Naive thymus-derived CD4-positive, alpha-beta T cell (primary cell): ENCODE results near the gene CEACAM21. TPM values are rescaled to one million over a fixed set of nuclear protein-coding genes. Genes with fewer than 3 reads are reported as not detected.

Experiments
- ATAC-seq: fragments of 150-1000 bp; cut with Tn5 transposase; 2 replicates; pipeline ENCODE4 v1.10.0; 2021; ENCODE audit warnings: mild to moderate bottlenecking, moderate library complexity
- CTCF ChIA-PET: fragments of 350-600 bp; sonication (Branson Sonifier 250); formaldehyde crosslinking; loops from one replicate; lab custom pipeline; 2021; ENCODE audit warnings: antibody characterized with exemption; lab: Charles Lee
- POLR2A ChIA-PET: fragments of 350-600 bp; sonication (Branson Sonifier 250); formaldehyde crosslinking; loops from one replicate; lab custom pipeline; 2021; ENCODE audit warnings: antibody characterized with exemption, inconsistent platforms; lab: Charles Lee
- DNase-seq, 9 donors: peaks; one replicate each; pipeline versions ENCODE4 v3.0.0 to v3.0.0-alpha.2; 2020 to 2022; ENCODE audit warnings: mixed read lengths in 1 of 9
- H3K27ac ChIP-seq: one replicate; pipeline ENCODE4 v1.7.0; 2013; ENCODE audit warnings: mild to moderate bottlenecking, low read depth, low read length, moderate library complexity
- H3K27me3 ChIP-seq, 2 donors: one replicate each; pipeline ENCODE4 v1.7.0; 2013; ENCODE audit warnings: low read length in 2 of 2, mild to moderate bottlenecking in 2 of 2, moderate library complexity in 2 of 2; ENCODE audit not compliant: control insufficient read depth in 2 of 2, insufficient read depth in 2 of 2
- H3K36me3 ChIP-seq, 3 experiments: 1 replicate in 2 of 3; 2 replicates in 1 of 3; pipeline ENCODE4 v1.7.0; 2013; ENCODE audit warnings: low read length in 3 of 3, mild to moderate bottlenecking in 3 of 3, moderate library complexity in 1 of 3; ENCODE audit not compliant: insufficient read depth in 3 of 3, control insufficient read depth in 2 of 3
- H3K4me1 ChIP-seq, 2 donors: one replicate each; pipeline ENCODE4 v1.7.0; 2013; ENCODE audit warnings: low read length in 2 of 2, mild to moderate bottlenecking in 2 of 2, moderate library complexity in 1 of 2; ENCODE audit not compliant: control insufficient read depth in 2 of 2, insufficient read depth in 2 of 2
- H3K4me3 ChIP-seq: 2 replicates; pipeline ENCODE4 v1.7.0; 2013; ENCODE audit warnings: mild to moderate bottlenecking, low read length
- H3K9me3 ChIP-seq, 3 experiments: 1 replicate in 2 of 3; 2 replicates in 1 of 3; pipeline ENCODE4 v1.7.0; 2013; ENCODE audit warnings: low read length in 3 of 3; ENCODE audit not compliant: control insufficient read depth in 2 of 3
- H3K27ac Mint-ChIP-seq, 9 donors: one replicate each; pipeline ENCODE4 v1.8.0; 2020 to 2022; ENCODE audit warnings: mixed read lengths in 9 of 9, mild to moderate bottlenecking in 8 of 9, moderate library complexity in 5 of 9, inconsistent platforms in 2 of 9
- H3K27me3 Mint-ChIP-seq, 5 donors: one replicate each; pipeline ENCODE4 v1.8.0; 2021 to 2022; ENCODE audit warnings: mixed read lengths in 5 of 5, mild to moderate bottlenecking in 1 of 5
- H3K36me3 Mint-ChIP-seq, 5 donors: one replicate each; pipeline ENCODE4 v1.8.0; 2020 to 2022; ENCODE audit warnings: mixed read lengths in 5 of 5, mild to moderate bottlenecking in 3 of 5, inconsistent platforms in 1 of 5
- H3K4me1 Mint-ChIP-seq, 7 donors: one replicate each; pipeline ENCODE4 v1.8.0; 2020 to 2022; ENCODE audit warnings: mixed read lengths in 7 of 7, mild to moderate bottlenecking in 3 of 7, inconsistent platforms in 1 of 7
- H3K4me3 Mint-ChIP-seq, 10 donors: one replicate each; pipeline ENCODE4 v1.8.0; 2020 to 2022; ENCODE audit warnings: mild to moderate bottlenecking in 10 of 10, mixed read lengths in 10 of 10, moderate library complexity in 6 of 10, inconsistent platforms in 2 of 10
- H3K9me3 Mint-ChIP-seq, 11 donors: one replicate each; pipeline ENCODE4 v1.8.0; 2020 to 2022; ENCODE audit warnings: mixed read lengths in 11 of 11, mild to moderate bottlenecking in 4 of 11, inconsistent platforms in 1 of 11, moderate library complexity in 1 of 11
- intact Hi-C, 2 donors: fragments of 100-400 bp; cut with micrococcal nuclease; formaldehyde crosslinking; loops; one replicate each; pipeline ENCODE4 v1.15.1; 2023
- polyA plus RNA-seq, 2 donors: library from polyadenylated mRNA; unstranded; fragments of 300-500 nt; fragmentation: Illumina TruSeq; gene quantifications; one replicate each; pipeline ENCODE4 v1.2.3, GENCODE V29; 2021
- total RNA-seq, 6 experiments: library from RNA in 5 of 6; stranded (reverse) in 5 of 6; gene quantifications; 1 replicate in 5 of 6; 2 replicates in 1 of 6; pipeline ENCODE4 v1.2.3 and lab custom pipeline; 2021 to 2026

Gene CEACAM21
- total and polyA plus RNA-seq, 7 experiments from 2014 or later = 27.7 to 64.5 (median 43.6) TPM

GRCh38 chr19:41530761-41531301 is 45.1 kb upstream of the CEACAM21 start:
- peak overlapping the region; percentile 77 to 98 (median 84) for H3K4me3 Mint-ChIP-seq
- H3K36me3 ChIP-seq = no peaks in the 10 kb centered on the region
- peak; percentile 63 for ATAC-seq
- peaks cover 0 to 16% (median 0%) of the 10 kb centered on the region in 3 experiments for H3K9me3 ChIP-seq
- H3K27ac Mint-ChIP-seq = peak overlapping the region; percentile 83 to 98 (median 92)
- peaks cover 48 to 67% (median 59%) of the 10 kb centered on the region in 7 donors for H3K4me1 Mint-ChIP-seq
- peak overlapping the region; percentile 46 for H3K4me3 ChIP-seq
- DNase-seq = peak in 4 of 9 donors; percentile 55 to 66 (median 62)
- ChIA-PET POLR2A (interaction anchor here (0.8 to 9.5 kb wide), 11 partner anchors 10 to 753 kb away, joined by 3 to 208 read pairs (median 7); partner anchors contain the start of genes B9D2 and CEACAM21), CTCF (interaction anchor here (0.7 to 1.4 kb wide), 6 partner anchors 9 to 240 kb away, joined by 3 to 8 read pairs (median 4); no protein-coding TSS in a partner anchor)
- H3K36me3 Mint-ChIP-seq = peaks cover 0 to 36% (median 6%) of the 10 kb centered on the region in 5 donors
- H3K4me1 ChIP-seq = peaks cover 32 to 46% of the 10 kb centered on the region in 2 donors
- intact Hi-C loops = loop anchor here (1.0 to 5.0 kb wide), 6 partner anchors 9 to 219 kb away; partner anchors contain the start of genes CCDC97 (in 1 of the 2) and TGFB1 (in 1 of the 2)
- peaks cover 0 to 13% (median 5%) of the 10 kb centered on the region in 5 donors for H3K27me3 Mint-ChIP-seq
- peaks cover 5 to 44% (median 18%) of the 10 kb centered on the region in 11 donors for H3K9me3 Mint-ChIP-seq
- peak overlapping the region; percentile 75 for H3K27ac ChIP-seq
- H3K27me3 ChIP-seq = no peaks in the 10 kb centered on the region

- Mint-ChIP-seq H3K9me3 (peaks cover 5 to 44% (median 18%) of the 10 kb centered on the region in 11 donors), H3K4me1 (peaks cover 50 to 70% (median 64%) of the 10 kb centered on the region in 7 donors), H3K27ac (peak overlapping the region; percentile 83 to 98 (median 92)), H3K36me3 (peaks cover 0 to 35% (median 6%) of the 10 kb centered on the region in 5 donors), H3K27me3 (peaks cover 0 to 7% (median 0%) of the 10 kb centered on the region in 5 donors), H3K4me3 (peak overlapping the region; percentile 77 to 98 (median 84))
- ChIA-PET POLR2A (interaction anchor here (0.8 to 9.5 kb wide), 12 partner anchors 11 to 754 kb away, joined by 3 to 208 read pairs (median 6); partner anchors contain the start of genes B9D2 and CEACAM21), CTCF (interaction anchor here (0.7 to 2.4 kb wide), 12 partner anchors 8 to 82 kb away, joined by 3 to 8 read pairs (median 4); no protein-coding TSS in a partner anchor)
- Histone ChIP-seq H3K4me1 (peaks cover 32 to 46% of the 10 kb centered on the region in 2 donors), H3K27ac (peak overlapping the region; percentile 75), H3K36me3 (no peaks in the 10 kb centered on the region), H3K4me3 (peak overlapping the region; percentile 46), H3K9me3 (peaks cover 0 to 16% (median 0%) of the 10 kb centered on the region in 3 experiments), H3K27me3 (no peaks in the 10 kb centered on the region)
- ATAC-seq (peak; percentile 95), DNase-seq (peak; percentile 59 to 95 (median 93))
- intact Hi-C loops = loop anchor here (1.0 to 5.0 kb wide), 6 partner anchors 9 to 219 kb away; partner anchors contain the start of genes CCDC97 (in 1 of the 2) and TGFB1 (in 1 of the 2)
Measured at GRCh38 chr19:41531438-41532311, 44.3 kb upstream of the CEACAM21 start.

GRCh38 chr19:41532526-41532925 is 43.4 kb upstream of the CEACAM21 start:
- Histone ChIP-seq H3K9me3 (peaks cover 0 to 16% (median 0%) of the 10 kb centered on the region in 3 experiments), H3K27me3 (no peaks in the 10 kb centered on the region), H3K36me3 (no peaks in the 10 kb centered on the region), H3K27ac (peak overlapping the region; percentile 35), H3K4me1 (peaks cover 32 to 46% of the 10 kb centered on the region in 2 donors), H3K4me3 (no peak overlapping the region)
- no peak for DNase-seq
- ChIA-PET CTCF (interaction anchor here (0.7 to 2.4 kb wide), 7 partner anchors 10 to 83 kb away, joined by 3 to 7 read pairs (median 3); no protein-coding TSS in a partner anchor), POLR2A (interaction anchor here (0.9 to 9.5 kb wide), 7 partner anchors 16 to 168 kb away, joined by 3 to 208 read pairs (median 7); partner anchors contain the start of genes B9D2 and CEACAM21)
- intact Hi-C loops = loop anchor here (5.0 kb wide), 2 partner anchors 35 to 220 kb away; partner anchors contain the start of gene CCDC97 (in 1 of the 2)
- Mint-ChIP-seq H3K36me3 (peaks cover 0 to 29% (median 6%) of the 10 kb centered on the region in 5 donors), H3K9me3 (peaks cover 5 to 41% (median 18%) of the 10 kb centered on the region in 11 donors), H3K4me1 (peaks cover 50 to 75% (median 69%) of the 10 kb centered on the region in 7 donors), H3K27me3 (peaks cover 0 to 3% (median 0%) of the 10 kb centered on the region in 5 donors), H3K27ac (peak overlapping the region in 7 of 9 donors; percentile 83 to 98 (median 93)), H3K4me3 (peak overlapping the region in 5 of 10 donors; percentile 18 to 98 (median 84))
- ATAC-seq = no peak

GRCh38 chr19:41533671-41534215 is 42.2 kb upstream of the CEACAM21 start:
- ATAC-seq (no peak), DNase-seq (no peak)
- peak overlapping the region; percentile 30 for H3K27ac ChIP-seq
- peaks cover 52 to 75% (median 69%) of the 10 kb centered on the region in 7 donors for H3K4me1 Mint-ChIP-seq
- peaks cover 0 to 16% (median 0%) of the 10 kb centered on the region in 3 experiments for H3K9me3 ChIP-seq
- peak overlapping the region; percentile 60 to 84 (median 78) for H3K27ac Mint-ChIP-seq
- peaks cover 5 to 28% (median 18%) of the 10 kb centered on the region in 11 donors for H3K9me3 Mint-ChIP-seq
- H3K4me3 ChIP-seq = no peak overlapping the region
- H3K27me3 Mint-ChIP-seq = no peaks in the 10 kb centered on the region
- no peaks in the 10 kb centered on the region for H3K36me3 ChIP-seq
- no peaks in the 10 kb centered on the region for H3K27me3 ChIP-seq
- CTCF ChIA-PET = interaction anchor here (0.6 to 2.4 kb wide), 5 partner anchors 9 to 248 kb away, joined by 4 to 12 read pairs (median 7); no protein-coding TSS in a partner anchor
- H3K4me1 ChIP-seq = peaks cover 32 to 46% of the 10 kb centered on the region in 2 donors
- intact Hi-C loops = loop anchor here (5.0 kb wide), 2 partner anchors 34 to 221 kb away; partner anchors contain the start of gene CCDC97 (in 1 of the 2)
- peaks cover 0 to 26% (median 6%) of the 10 kb centered on the region in 5 donors for H3K36me3 Mint-ChIP-seq
- POLR2A ChIA-PET = interaction anchor here (1.3 to 9.5 kb wide), 3 partner anchors 15 to 31 kb away, joined by 4 to 208 read pairs (median 124); no protein-coding TSS in a partner anchor
- peak overlapping the region; percentile 33 to 75 (median 57) for H3K4me3 Mint-ChIP-seq

- Mint-ChIP-seq H3K27me3 (no peaks in the 10 kb centered on the region), H3K4me1 (peaks cover 49 to 69% (median 58%) of the 10 kb centered on the region in 7 donors), H3K9me3 (peaks cover 3 to 15% (median 7%) of the 10 kb centered on the region in 11 donors), H3K27ac (peak overlapping the region; percentile 44 to 85 (median 78)), H3K36me3 (peaks cover 0 to 14% (median 3%) of the 10 kb centered on the region in 5 donors), H3K4me3 (peak overlapping the region; percentile 40 to 84 (median 76))
- intact Hi-C loops = no loop called here
- ChIA-PET CTCF (interaction anchor here (1.7 kb wide), 1 partner anchor 86 kb away, joined by 12 read pairs; no protein-coding TSS in a partner anchor), POLR2A (interaction anchor here (0.7 to 9.5 kb wide), 3 partner anchors 14 to 51 kb away, joined by 4 to 208 read pairs (median 124); no protein-coding TSS in a partner anchor)
- peak overlapping the region; percentile 47 for H3K27ac ChIP-seq
- ATAC-seq = no peak
- H3K36me3 ChIP-seq = no peaks in the 10 kb centered on the region
- H3K27me3 ChIP-seq = no peaks in the 10 kb centered on the region
- peak overlapping the region; percentile 42 for H3K4me3 ChIP-seq
- peaks cover 23 to 46% of the 10 kb centered on the region in 2 donors for H3K4me1 ChIP-seq
- H3K9me3 ChIP-seq = peaks cover 0 to 5% (median 0%) of the 10 kb centered on the region in 3 experiments
- DNase-seq = no peak
Measured at GRCh38 chr19:41535029-41535622, 40.8 kb upstream of the CEACAM21 start.
